Activated CD4-positive, alpha-beta memory T cell treated with anti-CD3 and anti-CD28 coated beads for 36 hours (primary cell): Measurements from ENCODE around the gene DLGAP1. TPM values are rescaled to one million over a fixed set of nuclear protein-coding genes. Genes with fewer than 3 reads are reported as not detected.

Experiments used
- CTCF ChIA-PET: fragments of 350-600 bp; sonication (Branson Sonifier 250); formaldehyde crosslinking; loops from one replicate; lab custom pipeline; 2021; ENCODE audit warnings: antibody characterized with exemption, inconsistent platforms; lab: Charles Lee
- POLR2A ChIA-PET: fragments of 350-600 bp; sonication (Branson Sonifier 250); formaldehyde crosslinking; loops from one replicate; lab custom pipeline; 2021; ENCODE audit warnings: antibody characterized with exemption; lab: Charles Lee
- DNase-seq: peaks from one replicate; pipeline ENCODE4 v3.0.0-alpha.2; 2020
- H3K27ac Mint-ChIP-seq: one replicate; pipeline ENCODE4 v1.8.0; 2021; ENCODE audit warnings: mixed read lengths
- H3K27me3 Mint-ChIP-seq: one replicate; pipeline ENCODE4 v1.8.0; 2021; ENCODE audit warnings: mixed read lengths
- H3K36me3 Mint-ChIP-seq: one replicate; pipeline ENCODE4 v1.8.0; 2021; ENCODE audit warnings: mixed read lengths
- H3K4me1 Mint-ChIP-seq: one replicate; pipeline ENCODE4 v1.8.0; 2021; ENCODE audit warnings: low read depth, mixed read lengths
- H3K4me3 Mint-ChIP-seq: one replicate; pipeline ENCODE4 v1.8.0; 2021; ENCODE audit warnings: mild to moderate bottlenecking, mixed read lengths
- H3K9me3 Mint-ChIP-seq: one replicate; pipeline ENCODE4 v1.8.0; 2021; ENCODE audit warnings: mixed read lengths
- intact Hi-C: fragments of 100-400 bp; cut with micrococcal nuclease; formaldehyde crosslinking; loops from one replicate; pipeline ENCODE4 v1.15.1; 2023
- total RNA-seq, 2 experiments: library from RNA; stranded (reverse); gene quantifications; one replicate each; pipeline ENCODE4 v1.2.3, GENCODE V29; 2021

Gene DLGAP1
- total RNA-seq, 2 experiments from 2014 or later: 0.45 to 1.0 TPM

DNA sequence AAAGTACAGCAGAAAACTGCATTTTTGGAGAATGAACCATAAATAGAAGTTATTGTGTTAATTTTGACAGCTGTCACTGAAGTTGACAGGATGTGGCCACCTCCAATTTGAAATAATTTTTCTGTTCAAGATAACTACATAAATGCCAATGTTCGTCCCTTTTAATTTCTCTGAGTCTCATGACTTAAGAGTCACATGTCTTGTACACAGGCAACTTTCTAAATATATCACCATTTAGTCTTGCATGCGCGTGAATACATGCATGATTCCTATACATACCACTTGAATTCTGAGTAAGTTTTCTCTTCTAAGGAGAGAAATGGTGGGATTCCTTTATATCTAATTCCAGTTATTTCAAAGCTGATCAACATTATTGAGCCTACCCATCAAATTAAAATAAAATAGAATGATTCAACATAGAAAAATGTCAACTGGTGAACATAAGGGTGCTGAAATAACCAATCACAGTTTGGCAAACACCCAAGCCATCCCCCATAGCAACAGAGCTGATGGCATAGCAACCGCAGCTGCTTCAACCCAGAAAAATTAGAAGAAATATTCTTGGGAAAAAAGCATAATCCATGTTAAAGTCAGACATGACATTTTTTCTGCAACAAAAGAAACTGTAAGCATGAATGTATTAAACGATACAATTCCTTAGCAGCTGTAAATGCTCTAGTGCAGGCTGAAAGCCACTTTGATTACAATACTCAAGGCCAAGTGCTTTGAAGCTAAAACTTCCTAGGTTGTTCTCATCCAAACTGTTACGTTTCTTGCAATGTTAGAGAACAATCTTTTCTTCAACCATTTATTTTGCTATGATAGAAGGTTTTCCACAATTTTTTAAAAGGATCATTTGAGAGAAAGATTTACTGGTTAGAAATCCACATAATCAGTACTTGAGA lies 282.7 kb downstream of the DLGAP1 start:
- no peaks in the 10 kb centered on the region for H3K4me1 Mint-ChIP-seq

DNA sequence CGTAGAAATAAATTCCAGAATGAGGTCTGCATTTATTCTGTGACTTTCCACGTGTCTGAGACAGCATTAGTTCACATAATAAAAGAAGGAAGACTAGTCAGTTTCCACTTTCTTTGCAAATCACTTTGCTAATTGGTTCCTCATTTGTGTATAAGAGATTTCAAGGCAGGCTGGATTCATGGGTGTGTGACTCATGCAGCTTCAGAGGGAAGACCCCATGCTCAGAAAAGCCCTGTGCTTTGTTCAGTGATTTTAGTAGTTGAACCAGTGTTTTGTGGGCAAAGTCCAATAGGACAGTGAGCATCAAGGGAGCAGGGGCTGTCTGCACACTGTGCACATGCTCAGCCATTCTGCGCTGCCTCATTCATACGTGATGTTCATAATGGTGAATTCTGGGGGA lies 297.8 kb downstream of the DLGAP1 start:
- H3K27me3 Mint-ChIP-seq: no peaks in the 10 kb centered on the region
- intact Hi-C loops: no loop called here
- H3K9me3 Mint-ChIP-seq: no peaks in the 10 kb centered on the region
- no peak for DNase-seq
- no peaks in the 10 kb centered on the region for H3K4me1 Mint-ChIP-seq
- no peak overlapping the region for H3K4me3 Mint-ChIP-seq
- H3K36me3 Mint-ChIP-seq: no peaks in the 10 kb centered on the region
- POLR2A ChIA-PET: no interaction called here
- no peak overlapping the region for H3K27ac Mint-ChIP-seq
- CTCF ChIA-PET: no interaction called here

More for the DNA sequence above, 282.7 kb downstream of the DLGAP1 start:
- H3K27me3 Mint-ChIP-seq: no peaks in the 10 kb centered on the region
- no peaks in the 10 kb centered on the region for H3K9me3 Mint-ChIP-seq
- intact Hi-C loops: no loop called here
- POLR2A ChIA-PET: no interaction called here
- DNase-seq: no peak
- H3K36me3 Mint-ChIP-seq: no peaks in the 10 kb centered on the region
- no peak overlapping the region for H3K4me3 Mint-ChIP-seq
- CTCF ChIA-PET: no interaction called here
- H3K27ac Mint-ChIP-seq: no peak overlapping the region

DNA sequence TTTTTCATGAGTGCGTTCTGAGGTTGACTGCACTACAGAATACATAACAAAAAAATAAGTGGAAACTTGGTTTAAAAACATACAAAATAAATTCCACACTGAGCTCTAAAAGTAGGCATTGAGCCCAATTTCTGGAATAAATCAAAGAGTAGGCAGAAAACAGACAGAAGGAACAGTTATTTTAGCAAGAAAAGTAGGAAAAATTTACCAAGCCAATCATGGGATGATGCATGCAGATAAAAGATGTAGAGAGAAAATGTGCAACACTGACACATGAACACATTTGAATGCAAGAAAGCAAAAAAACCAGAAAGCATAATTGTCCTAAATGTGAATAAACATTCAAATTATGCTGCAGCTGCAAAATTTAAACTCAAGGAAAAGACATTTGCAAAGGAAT lies 308.3 kb downstream of the DLGAP1 start:
- Mint-ChIP-seq H3K27ac (no peak overlapping the region), H3K4me1 (no peaks in the 10 kb centered on the region), H3K27me3 (no peaks in the 10 kb centered on the region), H3K36me3 (no peaks in the 10 kb centered on the region), H3K4me3 (no peak overlapping the region), H3K9me3 (no peaks in the 10 kb centered on the region)
- ChIA-PET POLR2A (no interaction called here), CTCF (no interaction called here)
- DNase-seq: no peak
- intact Hi-C loops: no loop called here

DNA sequence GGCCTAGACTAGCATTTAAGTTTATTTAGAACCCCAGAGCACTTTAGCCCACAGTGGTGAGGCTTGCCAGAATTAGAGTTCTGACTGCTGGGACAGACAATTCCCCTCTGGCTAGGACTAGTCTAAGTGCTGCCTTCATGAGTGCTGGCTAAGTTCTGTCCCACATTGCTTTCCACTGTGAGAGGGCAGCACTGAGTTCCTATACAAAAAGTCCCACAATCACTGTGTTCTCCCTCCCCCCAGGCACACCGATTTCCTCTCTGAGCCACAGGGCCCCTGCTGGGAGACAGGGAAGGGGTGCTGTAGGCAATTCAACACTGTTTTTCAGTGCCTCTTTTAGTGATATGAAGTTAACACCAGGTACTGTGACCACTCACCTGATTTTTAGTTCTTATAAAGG lies 310.9 kb downstream of the DLGAP1 start:
- Mint-ChIP-seq H3K27me3 (no peaks in the 10 kb centered on the region), H3K27ac (no peak overlapping the region), H3K4me1 (no peaks in the 10 kb centered on the region), H3K4me3 (no peak overlapping the region), H3K9me3 (peaks cover 2% of the 10 kb centered on the region), H3K36me3 (no peaks in the 10 kb centered on the region)
- DNase-seq: no peak
- ChIA-PET CTCF (no interaction called here), POLR2A (no interaction called here)
- intact Hi-C loops: no loop called here

DNA sequence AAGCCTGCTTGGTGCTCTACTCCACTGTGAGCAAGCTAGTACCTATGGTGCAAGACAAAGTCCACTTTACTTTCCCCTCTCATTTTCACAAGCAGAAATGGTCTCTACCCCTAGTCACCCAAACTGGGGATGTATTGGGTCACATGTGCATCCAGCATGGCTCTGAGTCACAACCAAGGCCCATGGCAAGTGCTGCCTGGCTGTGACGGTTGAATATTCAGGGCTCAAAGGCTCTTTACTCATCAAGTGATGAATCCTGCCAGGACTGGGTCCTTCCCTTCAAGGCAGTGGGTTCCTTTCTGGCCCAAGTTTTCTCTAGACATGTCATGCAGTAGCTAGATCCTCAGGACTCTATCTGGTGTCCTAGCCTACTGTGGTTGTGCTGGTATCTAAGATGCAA lies 311.5 kb downstream of the DLGAP1 start:
- Mint-ChIP-seq H3K9me3 (peaks cover 2% of the 10 kb centered on the region), H3K4me3 (no peak overlapping the region), H3K4me1 (no peaks in the 10 kb centered on the region), H3K36me3 (no peaks in the 10 kb centered on the region), H3K27me3 (no peaks in the 10 kb centered on the region), H3K27ac (no peak overlapping the region)
- no peak for DNase-seq
- ChIA-PET CTCF (no interaction called here), POLR2A (no interaction called here)
- intact Hi-C loops: no loop called here

DNA sequence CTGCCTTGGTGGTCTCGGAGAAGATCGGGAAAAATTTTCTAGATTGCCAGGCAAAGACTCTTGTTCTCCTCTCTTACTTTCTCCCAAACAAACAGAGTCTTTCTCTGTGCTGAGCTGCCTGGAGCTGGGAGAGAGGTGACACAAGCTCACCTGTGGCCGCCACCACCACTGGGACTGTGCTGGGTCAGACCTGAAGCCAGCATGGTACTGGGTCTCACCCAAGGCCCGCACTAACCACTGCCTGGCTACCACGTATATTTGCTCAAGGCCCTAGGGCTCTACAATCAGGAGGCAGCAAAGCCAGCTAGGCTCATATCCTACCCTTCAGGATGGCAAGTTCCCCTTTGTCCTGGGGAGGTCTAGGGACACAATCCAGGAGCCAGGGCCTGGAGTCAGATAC lies 312.2 kb downstream of the DLGAP1 start:
- Mint-ChIP-seq H3K36me3 (no peaks in the 10 kb centered on the region), H3K27me3 (no peaks in the 10 kb centered on the region), H3K4me3 (no peak overlapping the region), H3K9me3 (peaks cover 2% of the 10 kb centered on the region), H3K27ac (no peak overlapping the region), H3K4me1 (no peaks in the 10 kb centered on the region)
- ChIA-PET CTCF (interaction anchor here (1.0 kb wide), 1 partner anchor 36 kb away, joined by 4 read pairs; no protein-coding TSS in a partner anchor), POLR2A (no interaction called here)
- no peak for DNase-seq
- intact Hi-C loops: no loop called here

DNA sequence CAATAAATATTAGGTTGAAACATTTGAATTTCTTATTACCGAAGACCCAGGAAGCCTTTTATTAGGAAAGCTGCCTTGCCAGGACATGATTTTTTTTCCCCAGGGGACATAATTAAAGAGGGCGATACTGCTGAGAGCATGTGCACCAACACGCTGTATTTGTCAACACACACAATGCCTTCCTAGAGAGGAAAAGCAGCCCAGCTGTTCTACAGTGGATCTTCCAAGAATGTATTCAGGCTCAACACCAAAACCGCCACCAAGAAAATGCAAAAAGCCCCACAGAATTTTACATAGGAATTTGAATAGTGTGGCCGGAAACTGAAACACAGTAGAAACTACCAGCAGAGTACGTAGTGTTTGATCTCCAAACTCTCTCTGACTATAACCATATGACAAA lies 320.4 kb downstream of the DLGAP1 start:
- POLR2A ChIA-PET: no interaction called here
- intact Hi-C loops: no loop called here
- no peaks in the 10 kb centered on the region for H3K36me3 Mint-ChIP-seq
- no peak overlapping the region for H3K4me3 Mint-ChIP-seq
- DNase-seq: no peak
- H3K4me1 Mint-ChIP-seq: no peaks in the 10 kb centered on the region
- CTCF ChIA-PET: no interaction called here
- H3K9me3 Mint-ChIP-seq: no peaks in the 10 kb centered on the region
- no peaks in the 10 kb centered on the region for H3K27me3 Mint-ChIP-seq
- H3K27ac Mint-ChIP-seq: no peak overlapping the region

DNA sequence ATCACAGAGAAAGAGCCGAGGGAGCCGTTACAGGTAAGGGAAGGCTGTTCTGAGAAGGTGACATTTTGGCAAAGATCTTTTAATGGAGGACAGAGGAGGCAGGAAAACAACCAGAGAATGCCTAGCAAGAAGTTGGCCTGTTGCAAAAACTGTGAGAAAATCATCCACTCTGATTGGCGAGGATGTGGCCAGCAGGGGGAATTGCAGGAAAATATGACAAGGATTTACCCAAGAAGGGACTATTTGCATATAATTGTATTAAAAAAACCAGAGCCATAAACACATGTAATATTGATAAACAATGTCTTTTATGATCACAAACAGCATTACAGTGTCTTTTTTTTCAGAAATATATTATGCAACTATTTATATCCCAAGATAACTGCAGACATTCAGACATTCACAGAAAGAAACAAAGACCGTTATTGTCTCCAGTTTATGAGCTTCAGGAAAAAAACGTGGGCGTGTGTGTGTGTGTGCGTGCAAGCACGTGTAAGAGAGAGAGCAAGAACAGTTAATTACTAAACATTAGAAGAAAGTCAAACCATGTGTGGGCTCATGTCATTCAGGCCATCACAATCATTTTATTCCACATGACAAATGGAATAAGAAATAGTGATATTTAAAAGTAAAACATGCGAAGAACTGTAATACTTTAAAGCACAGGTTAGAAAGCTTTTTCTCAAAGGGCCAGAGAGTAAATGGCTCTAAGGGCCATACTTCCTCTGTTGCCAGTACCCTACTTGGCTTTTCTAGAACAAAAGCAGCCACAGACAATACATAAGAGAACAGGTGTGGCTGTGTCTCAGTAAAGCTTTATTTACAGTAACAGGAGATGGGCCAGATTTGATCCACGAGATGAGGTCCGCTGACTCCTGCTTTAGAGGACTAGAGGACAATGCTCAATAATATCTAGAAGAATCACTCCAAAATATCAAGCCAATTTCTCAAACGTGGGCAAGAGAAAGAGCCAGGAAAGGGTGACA lies 324.1 kb downstream of the DLGAP1 start:
- Mint-ChIP-seq H3K4me3 (no peak overlapping the region), H3K9me3 (no peaks in the 10 kb centered on the region), H3K27me3 (no peaks in the 10 kb centered on the region), H3K27ac (no peak overlapping the region), H3K4me1 (no peaks in the 10 kb centered on the region), H3K36me3 (no peaks in the 10 kb centered on the region)
- POLR2A ChIA-PET: no interaction called here
- CTCF ChIA-PET: no interaction called here
- DNase-seq: no peak
- intact Hi-C loops: no loop called here

DNA sequence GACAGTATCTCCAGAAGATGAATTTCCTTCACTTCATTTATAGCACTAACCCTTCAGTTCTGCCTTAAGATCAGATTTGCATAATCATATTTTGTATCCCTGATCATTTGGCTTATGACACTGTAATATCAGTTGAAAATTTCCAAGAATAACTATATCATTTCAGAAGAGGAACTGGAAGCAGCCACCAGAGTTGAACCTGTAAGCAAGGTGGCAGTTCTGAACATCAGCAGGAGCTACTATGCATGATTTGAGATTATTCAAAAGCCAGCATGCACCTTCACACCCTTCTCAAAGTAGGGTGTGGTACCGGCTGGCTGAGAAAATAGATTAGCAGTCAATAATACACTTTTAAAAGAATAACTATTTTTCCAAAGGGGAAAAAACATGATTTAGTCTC lies 328.2 kb downstream of the DLGAP1 start:
- no peak overlapping the region for H3K27ac Mint-ChIP-seq
- CTCF ChIA-PET: interaction anchor here (0.6 kb wide), 1 partner anchor 1538 kb away, joined by 4 read pairs; no protein-coding TSS in a partner anchor
- intact Hi-C loops: no loop called here

DNA sequence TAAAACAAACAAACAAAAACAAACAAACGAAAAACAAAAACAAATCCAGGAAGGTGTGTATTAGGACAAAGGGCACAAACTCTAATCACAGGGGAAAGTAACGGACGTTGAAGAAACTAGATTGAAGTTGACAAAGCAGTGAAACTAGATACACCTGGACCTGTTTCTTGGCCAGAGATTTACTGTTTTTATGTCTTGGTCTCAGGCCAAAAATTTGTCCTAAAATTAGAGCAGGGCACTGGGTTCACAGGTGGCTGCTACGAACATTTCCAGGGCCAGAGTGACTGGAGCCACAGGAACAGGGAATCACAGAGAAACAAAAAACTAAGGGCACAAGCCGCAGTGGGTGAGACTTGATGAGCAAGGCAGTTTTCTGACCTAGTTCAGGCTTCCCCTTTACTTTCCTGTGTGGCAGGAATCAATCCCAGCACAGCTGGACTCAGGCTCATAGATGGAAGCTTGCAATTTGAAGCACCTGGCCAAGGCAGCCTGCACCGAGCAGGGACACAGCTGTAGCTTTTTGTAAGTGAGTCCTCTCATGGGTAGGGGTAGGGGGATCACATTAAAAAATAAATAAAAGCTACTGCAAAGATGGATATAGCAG lies 329.4 kb downstream of the DLGAP1 start:
- POLR2A ChIA-PET: no interaction called here
- CTCF ChIA-PET: no interaction called here

More for the DNA sequence above, 328.2 kb downstream of the DLGAP1 start:
- H3K27me3 Mint-ChIP-seq: no peaks in the 10 kb centered on the region
- no peak overlapping the region for H3K4me3 Mint-ChIP-seq
- POLR2A ChIA-PET: no interaction called here
- DNase-seq: no peak
- H3K4me1 Mint-ChIP-seq: no peaks in the 10 kb centered on the region
- H3K9me3 Mint-ChIP-seq: no peaks in the 10 kb centered on the region
- H3K36me3 Mint-ChIP-seq: no peaks in the 10 kb centered on the region

DNA sequence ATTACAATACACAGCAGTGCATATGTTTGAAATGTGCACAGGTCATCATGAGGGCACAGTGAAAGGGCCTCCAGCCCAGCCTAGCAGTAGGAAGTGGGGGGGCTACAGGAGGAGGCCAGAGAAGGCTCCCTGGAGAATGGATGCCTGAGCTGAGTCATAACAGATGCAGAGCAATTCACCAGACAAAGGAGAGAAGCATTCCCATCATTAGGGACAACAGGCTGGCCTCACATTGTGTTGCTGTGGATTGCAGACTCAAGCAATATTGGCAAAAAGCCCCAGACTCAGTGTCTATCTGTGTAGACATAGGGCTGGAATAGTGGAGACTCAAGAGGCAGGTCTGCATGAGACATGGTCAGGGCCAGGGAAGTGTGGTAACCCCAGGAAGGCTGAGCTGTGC lies 329.9 kb downstream of the DLGAP1 start:
- no peaks in the 10 kb centered on the region for H3K9me3 Mint-ChIP-seq
- no peaks in the 10 kb centered on the region for H3K27me3 Mint-ChIP-seq
- no peaks in the 10 kb centered on the region for H3K4me1 Mint-ChIP-seq
- no peak overlapping the region for H3K27ac Mint-ChIP-seq
- H3K36me3 Mint-ChIP-seq: no peaks in the 10 kb centered on the region
- DNase-seq: no peak
- POLR2A ChIA-PET: no interaction called here
- intact Hi-C loops: no loop called here
- H3K4me3 Mint-ChIP-seq: no peak overlapping the region
- CTCF ChIA-PET: no interaction called here

More for the DNA sequence above, 329.4 kb downstream of the DLGAP1 start:
- Mint-ChIP-seq H3K4me1 (no peaks in the 10 kb centered on the region), H3K27ac (no peak overlapping the region), H3K27me3 (no peaks in the 10 kb centered on the region), H3K9me3 (no peaks in the 10 kb centered on the region), H3K4me3 (no peak overlapping the region), H3K36me3 (no peaks in the 10 kb centered on the region)
- DNase-seq: no peak
- intact Hi-C loops: no loop called here

DNA sequence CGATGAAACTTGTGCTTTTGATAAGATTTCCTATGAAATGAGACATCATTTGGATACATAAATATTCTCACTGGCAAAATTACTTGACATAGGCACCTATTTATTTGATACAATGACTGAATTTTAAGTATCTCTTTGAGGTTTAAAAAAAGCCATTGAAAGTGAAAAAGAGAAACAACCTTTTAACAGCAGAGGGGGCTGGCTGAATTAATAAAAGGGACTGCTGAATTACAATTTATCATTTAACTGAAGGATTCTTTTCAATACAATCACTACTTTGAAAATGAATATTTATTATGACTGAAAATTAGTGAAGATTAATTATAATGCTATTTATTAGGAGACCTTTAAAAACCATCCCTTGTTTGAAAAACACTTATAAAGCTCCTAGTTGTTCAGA lies 335.3 kb downstream of the DLGAP1 start:
- no peaks in the 10 kb centered on the region for H3K27me3 Mint-ChIP-seq
- ChIA-PET CTCF (interaction anchor here (0.8 kb wide), 1 partner anchor 11 kb away, joined by 3 read pairs; no protein-coding TSS in a partner anchor), POLR2A (no interaction called here)
- no peak overlapping the region for H3K27ac Mint-ChIP-seq
- no peak overlapping the region for H3K4me3 Mint-ChIP-seq
- no peaks in the 10 kb centered on the region for H3K4me1 Mint-ChIP-seq
- H3K36me3 Mint-ChIP-seq: no peaks in the 10 kb centered on the region
- no peak for DNase-seq
- no peaks in the 10 kb centered on the region for H3K9me3 Mint-ChIP-seq
- intact Hi-C loops: no loop called here
